ENCODE data around the gene ICE1. TPM values are rescaled to one million over a fixed set of nuclear protein-coding genes. Genes with fewer than 3 reads are reported as not detected.

Gene ICE1
- total and polyA plus RNA-seq, 4 donors, result 4.1 to 18.8 (median 9.5) TPM

- DNase-seq (ENCODE audit: low spot score), result no peak
- TF ChIP-seq REST (IDR thresholded peaks at IDR 0.05) (no peak), HNF4G (IDR thresholded peaks at IDR 0.05) (no peak), RAD21 (IDR thresholded peaks at IDR 0.05) (no peak), ATF3 (IDR thresholded peaks at IDR 0.05) (no peak), FOXA1 (IDR thresholded peaks at IDR 0.05) (no peak), HNF4A (conservative IDR thresholded peaks at IDR 0.05) (no peak), CTCF (IDR thresholded peaks at IDR 0.05; ENCODE audit: low read depth, low read length, missing input control) (no peak), TAF1 (conservative IDR thresholded peaks at IDR 0.05) (no peak), JUND (IDR thresholded peaks at IDR 0.05) (no peak), ZBTB33 (IDR thresholded peaks at IDR 0.05) (no peak), SP1 (IDR thresholded peaks at IDR 0.05) (no peak), EGR1 (IDR thresholded peaks at IDR 0.05; ENCODE audit: low read depth in 2 of 2) (no peak), YY1 (IDR thresholded peaks at IDR 0.05) (no peak), GABPA (IDR thresholded peaks at IDR 0.05 in 1 of 2, conservative IDR thresholded peaks at IDR 0.05 in 1 of 2) (no peak), RXRA (IDR thresholded peaks at IDR 0.05) (no peak), MAX (IDR thresholded peaks at IDR 0.05) (no peak), FOXA2 (IDR thresholded peaks at IDR 0.05) (no peak), NR2F2 (IDR thresholded peaks at IDR 0.05) (no peak)
- 95% methylated on average over 4 of the region's 4 CpGs for WGBS
- H3K27ac ChIP-seq (ENCODE audit: low read depth in 1 of 2, low read length in 2 of 2), result no peak overlapping the region
- no peak overlapping the region for H3K4me3 ChIP-seq (ENCODE audit: low read depth in 1 of 3, low read length in 3 of 3)
- H3K27me3 ChIP-seq (ENCODE audit: control insufficient read depth in 4 of 4, insufficient read depth in 4 of 4, low read length in 3 of 4), result no peaks in the 10 kb centered on the region
- no peaks in the 10 kb centered on the region for H3K9me3 ChIP-seq (ENCODE audit: control insufficient read depth in 4 of 4, low read length in 3 of 4)
- H3K9ac ChIP-seq (ENCODE audit: low read depth in 1 of 2, low read length in 2 of 2), result no peak overlapping the region
- peaks cover 0 to 5% (median under 1%) of the 10 kb centered on the region in 4 donors for H3K36me3 ChIP-seq (ENCODE audit: control insufficient read depth in 4 of 4, insufficient read depth in 3 of 4, low read depth in 1 of 4, low read length in 3 of 4)
- no peaks in the 10 kb centered on the region for H3K4me1 ChIP-seq (ENCODE audit: control insufficient read depth in 4 of 4, insufficient read depth in 4 of 4, low read length in 3 of 4)
Observed at GRCh38 chr5:5481633-5482032, 59.2 kb downstream of the ICE1 start.
